Epithelial cell of prostate (primary cell): ENCODE results near the gene CACNA2D4.

Experiments
- DNase-seq: peaks from one replicate; pipeline ENCODE4 v3.0.0-alpha.2; 2011; ENCODE audit warnings: low read depth, low spot score
- H3K27ac ChIP-seq: fragments of 450-650 bp; 2 replicates; pipeline ENCODE4 v1.5.1; 2017; ENCODE audit warnings: mild to moderate bottlenecking

CACNA2D4 gene

DNA sequence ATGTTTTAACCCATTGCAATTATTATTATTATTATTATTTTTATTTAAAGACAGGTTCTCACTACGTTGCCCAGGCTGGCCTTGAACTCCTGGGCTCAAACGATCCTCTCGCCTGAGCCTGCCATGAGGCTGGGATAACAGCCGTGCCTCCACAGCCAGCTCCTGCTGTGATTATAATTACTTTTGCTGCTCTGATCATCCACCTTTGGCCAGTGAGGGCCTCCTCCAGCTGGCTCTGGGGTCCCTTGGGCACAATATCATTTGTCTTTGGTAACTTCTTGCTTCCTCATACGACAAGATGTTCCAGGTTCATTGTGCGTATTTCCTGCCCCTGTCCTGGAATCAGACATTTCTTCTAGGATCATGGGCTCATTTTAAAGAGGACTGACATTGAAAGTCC is 69.7 kb downstream of the CACNA2D4 start:
- no peak for DNase-seq

DNA sequence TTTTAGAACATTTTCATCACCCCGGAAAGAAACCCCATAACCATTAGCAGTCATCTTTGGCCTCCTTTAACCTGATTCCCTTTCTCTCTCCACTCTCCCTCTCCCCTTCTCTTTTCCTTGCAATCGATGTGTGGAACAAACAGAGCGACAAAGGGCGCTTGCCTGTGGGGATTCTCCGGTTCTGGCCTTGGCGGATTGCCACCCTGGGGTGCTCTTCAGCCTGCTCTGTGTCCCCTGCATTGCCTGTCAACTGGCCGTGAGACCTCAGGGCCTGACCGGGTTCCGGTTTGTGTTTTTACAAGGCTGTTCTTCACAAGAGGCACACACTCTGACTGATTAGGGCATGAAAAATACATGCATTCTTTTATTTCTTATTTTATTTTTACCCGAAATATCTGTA is 70.3 kb downstream of the CACNA2D4 start:
- no peak overlapping the region for H3K27ac ChIP-seq
- DNase-seq = no peak

More for the DNA sequence above, 69.7 kb downstream of the CACNA2D4 start:
- no peak overlapping the region for H3K27ac ChIP-seq

DNA sequence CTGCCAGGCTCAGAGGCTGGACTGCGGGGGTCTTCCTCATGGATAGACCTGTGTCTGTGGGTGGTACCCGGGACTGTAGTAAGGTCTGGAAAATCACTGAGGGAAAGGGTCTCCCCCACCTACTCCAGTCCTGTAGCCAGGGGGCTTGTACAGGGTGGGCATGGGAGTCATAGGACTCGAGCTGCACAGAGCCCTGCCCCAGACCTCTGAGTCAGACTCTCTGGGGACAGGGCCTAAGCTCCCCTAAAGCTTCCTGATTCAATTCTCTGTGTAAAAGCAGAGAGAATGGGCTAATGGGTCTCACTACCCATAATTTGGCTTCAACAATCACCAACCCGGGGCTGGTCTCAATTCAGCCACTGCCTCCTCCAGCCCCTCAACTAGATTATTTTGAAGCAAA is 71.0 kb downstream of the CACNA2D4 start:
- DNase-seq = no peak
- H3K27ac ChIP-seq = no peak overlapping the region

DNA sequence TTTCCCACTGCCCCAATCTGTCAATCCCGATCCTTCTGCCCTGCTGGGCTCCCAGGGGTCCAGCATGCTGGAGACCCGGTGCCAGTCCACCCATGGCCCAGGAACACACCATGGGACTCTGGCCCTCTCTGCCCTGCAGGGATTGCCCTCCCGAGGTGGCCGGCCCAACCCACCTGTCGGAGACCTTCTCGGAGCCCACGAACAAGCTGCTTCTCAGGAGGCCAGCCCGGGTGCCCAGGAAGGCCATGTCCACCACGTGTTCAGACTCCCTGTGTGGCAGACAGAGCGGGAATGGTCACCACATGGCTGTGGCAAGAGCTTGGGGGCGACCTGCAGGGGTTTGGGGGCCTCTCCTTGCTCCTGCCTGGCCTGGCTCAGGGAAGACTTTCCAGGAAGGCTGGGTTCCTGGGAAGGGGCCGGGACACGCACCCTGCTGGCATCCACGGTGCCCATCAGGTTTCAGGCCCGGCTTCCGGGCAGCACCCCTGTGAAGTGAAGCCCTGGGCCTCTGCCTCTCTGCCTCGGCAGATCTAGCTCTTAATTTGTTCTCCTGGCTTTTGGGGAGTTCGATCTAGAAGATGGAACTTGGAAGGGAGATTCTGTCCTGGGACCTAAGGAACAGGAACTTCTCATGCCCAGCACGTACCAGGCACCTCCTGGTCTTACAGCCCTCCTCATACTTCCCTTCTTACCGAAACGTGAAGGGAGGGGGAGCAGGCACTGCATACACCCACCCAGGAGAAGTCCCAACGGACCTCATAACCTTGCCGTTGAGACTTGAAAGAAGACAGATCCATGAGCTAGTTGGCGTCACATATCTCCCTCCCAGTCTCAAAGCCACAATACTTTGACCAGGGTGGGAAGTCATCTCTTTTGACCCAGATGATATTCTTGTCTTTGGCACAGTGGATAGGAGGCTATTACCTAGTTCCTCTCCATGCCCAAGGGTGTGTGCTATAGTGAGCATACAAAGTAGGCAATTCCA is 71.7 kb downstream of the CACNA2D4 start:
- H3K27ac ChIP-seq = no peak overlapping the region
- no peak for DNase-seq

DNA sequence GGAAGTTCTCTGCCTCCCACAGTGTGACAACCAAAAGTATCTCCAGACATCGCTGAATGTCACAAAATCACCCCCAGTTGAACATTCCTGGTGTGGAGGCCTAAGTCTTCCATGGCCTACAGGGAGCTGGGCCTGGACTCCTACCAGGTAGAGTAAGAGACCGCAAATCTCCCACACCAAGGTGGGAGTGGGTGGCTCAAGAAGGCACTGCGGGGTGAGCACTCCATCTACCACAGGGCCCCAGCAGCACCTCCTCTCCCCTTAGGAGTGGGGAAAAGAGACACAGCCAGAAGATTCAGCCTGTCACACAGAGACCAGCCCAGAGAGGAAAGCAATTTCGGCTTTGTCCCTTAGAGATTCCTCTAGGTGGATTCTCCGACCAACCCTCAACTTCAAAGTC is 72.6 kb downstream of the CACNA2D4 start:
- H3K27ac ChIP-seq = no peak overlapping the region

DNA sequence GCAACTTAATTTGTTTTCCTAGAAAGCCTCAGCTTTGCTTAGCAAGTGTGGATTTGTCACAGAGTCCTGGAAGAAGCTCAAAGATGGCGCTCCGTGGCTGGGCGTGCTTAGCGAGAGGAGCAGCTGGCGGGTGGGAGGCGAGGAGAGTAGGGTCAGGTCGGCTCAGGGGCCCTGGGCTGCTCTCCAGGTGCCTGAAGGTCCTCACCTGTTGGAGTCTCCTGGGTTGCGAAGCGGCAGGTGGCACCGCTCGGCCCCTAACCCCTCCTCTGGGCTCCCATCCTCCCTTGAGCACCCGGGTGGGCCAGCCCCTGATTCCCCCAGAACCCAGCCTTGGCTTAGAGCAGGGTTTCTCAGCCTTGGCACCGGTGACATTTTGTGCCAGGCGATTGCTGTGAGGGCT is 73.0 kb downstream of the CACNA2D4 start:
- no peak overlapping the region for H3K27ac ChIP-seq

More for the DNA sequence above, 72.6 kb downstream of the CACNA2D4 start:
- no peak for DNase-seq

DNA sequence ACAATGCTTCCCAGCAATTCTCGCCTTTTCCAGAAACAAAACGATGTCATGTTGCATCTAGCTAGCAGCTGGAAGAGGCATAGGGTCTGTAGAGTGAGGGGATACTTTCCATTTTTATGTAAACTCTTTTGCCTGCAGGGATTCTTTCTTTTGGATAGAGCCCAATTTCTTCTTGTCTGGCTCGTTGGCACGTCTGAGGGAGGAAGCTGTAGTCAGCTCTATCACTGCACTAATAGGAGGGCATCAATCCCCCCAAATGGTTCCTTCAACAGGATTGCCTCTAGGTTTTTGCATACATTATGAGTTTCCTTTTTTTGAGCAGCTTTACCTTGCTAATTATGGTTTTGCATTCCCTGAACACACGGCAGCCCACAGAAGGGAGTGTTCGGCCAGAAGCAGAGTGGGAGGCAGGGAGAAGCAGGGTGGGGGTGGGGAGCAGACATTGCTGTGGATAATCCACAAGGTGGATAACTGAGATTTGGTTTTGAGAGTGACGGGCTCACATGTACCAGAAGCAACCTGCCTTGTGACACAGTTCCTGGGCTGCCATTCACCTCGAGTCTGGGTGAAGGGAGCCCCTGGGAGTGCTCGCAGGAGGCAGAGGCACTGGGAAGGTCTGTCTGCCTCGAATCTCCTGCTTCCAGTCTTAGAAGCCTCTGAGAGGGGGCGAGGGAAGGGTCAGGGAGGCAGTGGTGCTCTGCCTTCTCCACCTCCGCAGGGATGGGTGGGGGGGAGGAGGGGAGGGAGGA is 73.6 kb downstream of the CACNA2D4 start:
- DNase-seq = no peak
- H3K27ac ChIP-seq = no peak overlapping the region

More for the DNA sequence above, 73.0 kb downstream of the CACNA2D4 start:
- DNase-seq = no peak

DNA sequence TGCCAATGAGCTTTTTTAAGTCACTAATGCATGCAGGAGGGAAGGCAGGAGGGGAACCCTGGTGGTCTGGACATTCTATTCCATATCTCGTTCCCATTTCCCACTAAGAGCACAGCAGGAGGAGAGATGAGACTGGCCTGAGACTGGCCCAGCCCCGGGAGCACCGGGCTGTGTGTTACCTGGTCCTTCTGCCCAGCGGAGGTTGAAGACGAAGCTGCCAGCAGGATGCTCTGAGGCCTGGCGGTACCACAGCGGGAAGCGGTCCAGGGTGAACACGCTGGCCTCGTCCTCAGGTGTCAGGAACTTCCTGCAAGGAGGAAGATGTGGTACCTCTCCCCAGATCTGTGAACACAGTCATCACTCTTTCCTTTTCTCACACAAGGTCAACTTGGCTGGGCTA is 74.2 kb downstream of the CACNA2D4 start:
- DNase-seq = no peak
- H3K27ac ChIP-seq = no peak overlapping the region

DNA sequence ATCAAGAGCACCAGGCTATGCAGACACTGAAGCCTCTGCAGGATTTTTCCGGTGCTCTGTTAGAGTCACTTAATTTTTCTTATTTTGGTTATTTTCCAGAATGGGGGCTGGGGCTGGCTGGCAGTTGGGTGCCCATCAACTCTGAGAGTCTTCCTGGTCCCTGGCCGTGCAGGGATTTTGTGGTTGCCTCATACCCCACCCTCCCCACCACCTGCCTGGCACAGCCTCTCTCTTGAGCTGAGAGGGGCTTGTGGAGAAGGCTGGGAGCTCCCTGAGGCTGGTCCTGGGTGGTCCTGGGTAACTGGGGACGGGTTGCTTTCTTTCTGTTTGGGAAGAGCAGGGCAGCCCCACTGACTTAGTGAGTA is 74.8 kb downstream of the CACNA2D4 start:
- DNase-seq = no peak
- H3K27ac ChIP-seq = no peak overlapping the region

DNA sequence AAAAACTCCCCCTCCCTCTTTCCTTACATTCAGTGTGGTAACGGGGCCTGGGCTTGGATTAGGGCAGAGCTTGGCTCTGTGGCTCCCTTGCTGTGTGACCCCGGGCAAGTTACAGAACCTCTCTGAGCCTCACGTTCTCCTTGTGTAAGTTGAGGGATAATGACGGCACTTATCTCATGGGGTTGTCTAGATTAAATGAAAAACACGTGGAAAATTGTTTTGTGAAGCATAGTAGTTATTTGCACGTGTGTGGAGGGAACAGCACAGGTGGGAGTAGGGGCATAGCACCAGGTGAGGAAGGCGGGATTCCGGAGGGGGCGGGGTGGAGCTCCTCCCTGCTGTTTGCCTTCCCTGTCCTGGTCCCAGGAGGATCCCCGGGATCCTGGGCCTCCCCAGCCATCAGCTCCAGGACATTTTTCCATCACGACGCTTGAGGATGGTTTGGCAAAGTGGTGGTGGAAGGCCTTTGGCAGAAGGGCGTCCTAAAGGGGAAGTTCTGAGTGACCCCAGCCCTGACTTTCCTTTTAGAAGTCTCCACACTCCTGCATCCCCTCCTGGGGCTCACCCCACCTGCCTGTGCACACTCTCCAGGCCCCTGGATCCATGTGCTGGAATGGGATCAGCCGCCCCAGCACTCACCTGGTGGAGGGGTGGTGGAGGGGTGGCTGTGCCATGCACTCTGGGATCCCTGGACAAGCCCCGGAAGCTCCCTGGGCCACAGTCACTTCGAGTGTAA is 75.4 kb downstream of the CACNA2D4 start:
- DNase-seq = no peak
- H3K27ac ChIP-seq = no peak overlapping the region

DNA sequence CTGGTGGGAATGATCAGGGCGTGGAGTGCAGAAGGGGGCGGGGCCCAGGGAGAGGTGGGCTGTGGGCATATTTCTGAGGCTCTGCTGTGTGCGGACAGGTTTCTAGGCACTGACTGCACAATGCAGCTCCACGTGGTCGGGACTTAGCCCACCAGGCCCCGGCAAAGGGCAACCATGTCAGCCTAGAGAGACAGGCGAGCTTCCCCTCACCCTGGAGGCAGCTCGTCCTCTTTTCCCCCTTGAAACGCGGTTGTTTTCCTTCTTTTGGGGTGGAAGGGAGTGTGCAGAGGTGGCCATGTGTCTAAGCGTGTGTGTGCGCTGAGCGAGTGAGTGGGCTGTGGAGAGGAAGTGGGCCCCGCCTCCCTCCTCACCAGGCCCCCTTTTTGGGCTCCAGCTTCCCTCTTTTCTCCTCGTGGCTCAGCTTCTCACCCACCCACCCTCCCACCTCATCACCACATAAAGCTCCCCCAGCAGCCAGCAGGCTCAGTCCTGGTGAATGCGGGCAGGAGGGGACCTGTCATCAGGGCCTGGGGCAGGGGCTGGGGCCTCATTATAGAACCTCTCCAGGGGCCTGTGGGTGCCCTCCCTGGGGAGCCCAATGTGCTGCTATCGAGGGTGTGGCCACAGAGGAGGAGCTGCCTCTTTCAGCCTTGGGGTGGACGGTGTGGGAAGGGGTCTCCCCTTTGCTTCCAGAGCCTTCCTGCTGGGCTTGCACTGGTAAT is 76.1 kb downstream of the CACNA2D4 start:
- no peak for DNase-seq
- no peak overlapping the region for H3K27ac ChIP-seq

DNA sequence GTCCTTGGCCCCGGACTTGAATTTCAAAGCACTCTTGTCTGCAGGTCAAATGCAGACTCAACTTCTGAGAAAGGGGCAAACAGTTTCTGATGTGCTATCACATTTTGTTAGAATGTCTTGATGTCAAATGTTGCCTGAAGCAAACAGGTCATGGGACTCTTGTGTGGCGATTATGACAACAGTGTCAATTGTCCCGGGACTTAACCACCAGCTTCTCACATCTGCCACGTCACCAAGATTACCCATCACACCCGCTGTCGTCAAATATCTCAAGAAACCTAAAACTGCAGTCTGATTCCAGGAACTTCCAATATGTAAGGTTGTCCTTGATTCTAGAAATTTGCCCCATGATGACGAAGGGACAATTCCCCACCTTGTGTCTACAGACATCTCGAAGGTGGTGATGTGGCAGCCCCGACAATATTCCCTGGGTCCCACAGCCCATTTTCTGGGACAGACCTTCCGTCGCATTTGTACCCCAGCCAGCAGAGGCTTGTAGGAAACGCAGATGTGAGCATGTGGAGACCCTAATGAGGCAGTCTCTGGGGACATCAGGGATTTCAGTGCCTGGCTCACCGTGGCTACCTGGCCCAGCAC is 76.8 kb downstream of the CACNA2D4 start:
- H3K27ac ChIP-seq = no peak overlapping the region
- DNase-seq = no peak

DNA sequence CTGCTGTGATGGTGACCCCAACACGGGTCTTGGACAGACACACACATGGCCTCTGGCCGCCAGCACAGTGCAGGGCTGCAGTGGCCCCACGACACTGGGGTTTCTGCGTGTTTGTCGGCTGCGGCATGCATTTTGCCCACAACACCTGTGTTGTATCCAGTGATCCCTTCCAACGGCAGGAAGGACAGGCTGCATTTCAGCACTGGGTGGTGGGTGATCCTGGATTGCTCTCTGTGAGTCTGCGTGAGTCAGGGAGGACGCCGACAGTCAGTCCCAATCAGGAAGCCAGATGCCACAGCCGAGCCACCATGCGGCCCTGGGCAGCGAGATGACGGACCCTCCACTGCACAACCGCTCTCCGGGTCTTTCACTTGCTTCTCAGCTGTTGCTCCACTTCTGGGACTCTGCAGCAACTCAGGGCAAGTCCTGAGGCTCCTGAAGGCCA is 77.4 kb downstream of the CACNA2D4 start:
- DNase-seq = no peak
- H3K27ac ChIP-seq = no peak overlapping the region

DNA sequence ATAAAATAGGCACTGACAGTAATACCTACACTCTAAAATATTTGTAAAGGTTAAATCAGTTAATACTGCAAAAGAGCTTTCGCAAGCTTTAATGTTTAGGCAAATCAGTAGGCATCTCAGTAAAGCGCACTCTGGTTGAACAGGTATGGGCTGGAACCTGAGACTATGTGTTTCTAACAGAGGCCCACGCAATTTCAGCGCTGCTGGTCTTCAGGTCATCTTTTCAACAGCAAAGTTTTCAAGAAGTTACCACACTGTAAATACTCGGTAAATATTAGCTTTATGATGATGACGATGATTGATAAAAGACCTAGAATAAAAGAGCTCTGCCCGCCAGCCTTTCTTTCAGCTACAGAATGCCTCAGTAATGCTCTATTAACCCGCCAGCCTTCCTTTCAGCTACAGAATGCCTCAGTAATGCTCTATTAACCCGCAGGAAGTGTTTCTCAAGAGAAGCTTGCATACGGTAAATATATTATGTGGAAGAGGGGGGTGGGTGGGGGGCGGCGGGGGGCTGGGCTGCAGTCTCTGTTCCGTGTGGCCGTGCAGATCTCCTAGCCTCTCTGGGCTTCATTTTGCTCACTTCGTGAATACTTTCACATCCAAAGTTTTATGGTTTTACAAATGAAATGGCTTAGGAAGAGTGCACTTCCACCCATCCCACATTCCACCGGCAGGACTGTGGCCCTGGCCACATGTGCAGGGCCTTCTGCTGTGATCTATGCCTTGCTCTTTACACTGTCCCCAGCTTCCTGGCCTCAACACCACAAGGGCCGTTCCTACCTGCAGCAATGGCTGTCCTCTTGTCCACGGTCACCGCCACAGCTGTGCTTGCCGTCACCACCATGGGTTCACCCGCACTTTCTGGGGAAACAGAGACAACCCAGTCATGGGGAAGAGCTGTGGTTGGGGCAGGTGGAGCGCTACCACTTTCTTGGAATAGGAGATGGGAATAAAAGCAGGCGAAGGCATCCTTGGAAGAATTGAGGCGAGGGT is 78.2 kb downstream of the CACNA2D4 start:
- no peak for DNase-seq
- H3K27ac ChIP-seq = no peak overlapping the region

DNA sequence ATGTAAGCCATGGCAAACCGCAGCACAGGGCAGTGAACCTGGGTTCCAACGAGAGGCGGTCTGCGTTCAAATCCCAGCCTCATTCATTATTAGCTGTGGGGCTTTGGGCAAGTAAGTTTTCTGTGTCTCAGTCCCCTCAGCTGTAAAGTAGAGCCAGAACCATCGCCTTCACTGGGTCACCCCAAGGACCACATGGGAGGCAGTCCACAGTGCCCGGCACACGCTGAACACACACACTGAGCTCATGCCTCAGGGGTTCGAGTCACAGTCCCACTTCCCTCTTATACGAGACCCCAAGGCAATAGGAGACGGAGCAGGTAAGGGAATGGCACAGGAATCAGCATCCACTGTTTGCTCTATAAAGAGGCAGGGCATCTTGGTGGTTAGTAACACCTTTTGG is 79.0 kb downstream of the CACNA2D4 start:
- no peak overlapping the region for H3K27ac ChIP-seq
- DNase-seq = no peak

DNA sequence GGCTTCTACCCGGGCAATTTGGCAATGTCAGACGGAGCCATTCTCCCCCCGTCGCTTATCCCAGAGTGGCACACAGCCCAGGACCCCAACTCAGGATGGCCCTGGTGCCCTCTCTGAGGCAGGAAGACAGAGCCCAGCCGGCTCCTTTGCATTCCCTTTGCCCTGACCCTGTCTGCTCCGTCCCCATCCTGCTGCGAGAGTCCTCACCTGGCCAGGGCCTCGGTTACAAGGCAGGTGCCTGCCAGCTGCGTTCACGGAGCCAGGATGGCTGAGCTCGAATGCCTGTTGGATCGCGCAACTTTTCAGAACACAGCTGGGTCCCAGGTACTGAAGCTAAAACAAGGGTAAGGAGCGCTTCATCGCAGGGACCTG is 79.5 kb downstream of the CACNA2D4 start:
- no peak overlapping the region for H3K27ac ChIP-seq
- DNase-seq = no peak

DNA sequence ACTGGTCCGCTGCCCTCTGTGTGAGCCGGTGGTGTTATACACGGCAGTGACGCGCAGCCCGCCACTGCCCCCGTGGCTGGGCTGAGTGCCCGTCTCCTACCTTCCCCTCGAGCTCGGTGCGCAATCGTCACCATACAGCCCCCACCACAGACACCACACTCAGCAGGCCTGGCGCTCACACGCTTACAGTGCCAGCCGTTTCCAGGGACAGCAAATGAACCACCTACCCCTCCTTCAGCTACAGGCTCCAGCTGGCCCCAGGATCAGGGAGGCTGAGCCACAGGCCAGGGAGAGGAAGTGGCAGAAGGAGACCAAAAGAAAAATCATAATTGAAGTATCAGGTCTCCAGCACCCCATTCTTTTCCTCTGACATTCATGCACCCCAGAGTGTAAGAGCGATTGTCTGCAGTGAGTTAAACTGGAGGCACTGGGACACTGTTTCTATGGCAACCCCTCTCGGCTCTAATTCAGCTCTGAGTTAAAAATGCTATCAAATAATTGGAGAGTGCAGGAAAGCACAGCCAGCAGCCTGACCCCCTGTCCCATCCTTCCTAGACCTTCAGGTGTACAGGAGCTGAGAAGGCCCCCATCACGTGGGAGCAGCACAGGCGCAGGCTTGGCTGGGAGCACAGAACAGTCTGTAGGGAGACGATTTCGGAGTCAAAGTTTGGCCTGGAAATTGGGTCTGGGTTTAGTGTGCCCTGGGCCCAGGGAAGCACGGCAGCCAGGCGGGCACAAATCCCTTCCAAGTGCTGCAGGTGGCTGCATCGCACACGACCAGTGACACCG is 80.1 kb downstream of the CACNA2D4 start:
- no peak overlapping the region for H3K27ac ChIP-seq
- DNase-seq = no peak
